HG03354 (cell line): Measurements from ENCODE around the gene CTIF.
A peak's percentile ranks its signal among the peaks of the same experiment; 100 is the strongest.

Experiments
- ATAC-seq: cut with Tn5 transposase; IDR thresholded peaks from one replicate; pipeline ENCODE4 v1.9.1; 2021; ENCODE audit warnings: mild to moderate bottlenecking; ENCODE audit not compliant: unreplicated experiment, poor library complexity, severe bottlenecking

CTIF gene

DNA sequence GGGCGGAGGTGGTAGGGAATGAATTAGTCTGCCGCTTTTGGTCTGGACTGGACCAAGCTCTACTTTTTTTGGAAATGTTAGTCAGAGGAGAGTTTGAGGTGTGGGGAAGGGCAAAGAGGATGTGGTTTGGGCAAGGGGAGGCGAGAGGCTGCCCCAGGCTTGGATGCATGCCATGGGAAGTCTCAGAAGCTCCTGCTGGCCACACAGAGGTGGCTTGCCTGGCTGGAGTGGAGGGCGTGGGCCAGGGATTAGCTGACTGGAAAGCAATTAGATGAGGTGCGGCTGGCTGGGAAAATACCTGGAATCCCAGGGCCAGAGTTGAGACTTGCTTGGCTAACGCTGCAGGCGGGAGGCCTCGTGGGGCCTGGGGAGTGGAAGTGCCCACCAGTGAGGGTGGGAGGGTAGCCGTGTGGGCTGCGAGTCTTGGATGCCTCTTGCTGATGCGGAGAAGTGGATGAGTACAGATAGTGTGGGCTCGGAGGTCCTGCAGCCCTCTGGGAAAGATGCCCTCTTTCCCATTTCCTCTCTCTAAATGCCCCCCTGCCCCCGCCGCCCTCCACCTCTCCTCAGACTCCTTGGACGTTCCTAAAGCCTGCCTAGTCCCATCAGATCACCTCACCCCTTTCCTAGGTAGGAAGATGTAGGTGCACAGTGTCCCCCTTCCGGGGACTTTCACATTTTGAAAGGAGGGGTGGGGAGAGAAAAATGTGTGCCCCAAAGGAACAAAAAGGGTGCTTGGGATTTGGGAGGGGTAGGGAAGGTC is 294.3 kb downstream of the CTIF start:
- ATAC-seq = no peak

DNA sequence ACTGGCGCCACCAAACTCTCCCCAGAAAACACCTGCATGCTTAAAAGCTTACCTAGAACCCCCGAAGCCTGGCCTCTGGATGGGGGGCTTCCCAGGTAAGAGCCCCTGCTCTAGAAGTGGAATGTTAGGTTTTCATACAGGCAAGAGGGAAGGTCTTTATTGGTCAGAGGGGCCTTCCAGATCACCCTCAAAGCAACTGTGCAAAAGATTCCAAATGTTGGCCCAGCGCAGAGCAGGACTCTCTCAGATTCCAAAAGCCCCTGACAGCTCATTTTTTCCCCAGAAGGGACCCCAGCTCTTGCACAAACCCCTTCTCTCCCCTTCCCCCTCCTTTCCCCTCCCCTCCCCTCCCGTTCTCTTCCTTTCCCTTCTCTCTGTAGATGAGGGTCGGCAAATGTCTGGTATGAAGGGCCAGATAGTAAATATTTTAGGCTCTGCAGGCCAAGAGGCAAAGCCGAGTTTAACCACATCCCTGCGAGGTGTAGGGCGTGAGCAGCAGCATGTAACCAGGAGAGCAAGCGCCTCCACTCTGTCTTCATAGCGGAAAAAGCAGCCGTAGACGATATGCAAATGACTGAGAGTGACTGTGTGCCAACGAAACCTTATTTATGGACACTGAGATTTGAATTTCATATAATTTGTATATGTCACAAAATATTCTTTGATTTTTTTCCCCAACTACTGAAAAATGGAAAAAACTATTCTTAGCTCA is 295.0 kb downstream of the CTIF start:
- ATAC-seq = peak; percentile 79

DNA sequence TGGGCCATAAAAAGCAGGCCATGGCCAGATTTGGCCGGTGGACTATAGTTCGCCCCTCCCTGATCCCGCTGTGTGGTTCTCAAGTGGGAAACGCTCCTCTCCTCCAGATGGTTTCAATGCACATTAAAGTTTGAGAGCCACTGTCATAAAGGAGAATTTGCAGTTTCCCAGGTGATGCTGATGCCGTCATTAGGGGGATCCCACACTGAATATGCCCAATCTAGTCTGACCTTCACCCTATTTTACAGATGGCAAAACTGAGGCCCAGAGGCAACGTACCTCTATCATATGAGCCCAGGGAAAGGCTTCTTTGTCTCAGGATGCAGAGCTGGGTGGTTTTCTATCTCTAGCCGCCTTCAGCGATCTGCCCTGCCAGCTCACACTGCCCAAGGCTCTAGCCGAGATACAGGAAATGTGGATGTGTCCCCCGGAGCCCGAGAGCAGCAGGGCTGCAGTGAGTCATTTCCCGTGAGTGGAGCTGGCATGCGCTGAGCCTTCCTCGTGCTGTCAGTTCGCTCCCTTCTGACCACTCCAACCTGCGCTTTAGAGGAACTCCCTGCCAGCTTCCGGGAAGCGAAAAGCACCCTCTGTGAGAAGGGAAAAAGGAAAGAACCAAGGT is 295.7 kb downstream of the CTIF start:
- peak; percentile 65 for ATAC-seq

DNA sequence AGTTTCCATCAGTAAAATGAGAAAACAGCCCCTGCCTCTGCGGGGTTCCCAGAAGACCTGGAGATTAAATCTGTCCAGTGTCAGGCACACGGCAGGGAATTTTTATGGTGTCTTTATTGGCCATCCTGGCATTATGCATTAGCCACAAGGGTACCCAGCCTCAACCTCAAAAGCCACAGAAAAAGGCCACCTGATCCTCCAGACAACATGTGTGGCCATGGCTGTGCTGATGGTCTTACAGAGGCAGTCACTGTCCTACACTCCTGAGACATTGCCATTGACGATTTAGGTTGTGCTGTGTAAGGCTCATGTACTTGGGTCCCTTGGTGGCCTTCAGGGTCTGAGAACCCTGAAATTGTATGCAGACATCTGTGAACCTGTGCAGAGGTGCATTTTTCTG is 296.3 kb downstream of the CTIF start:
- no peak for ATAC-seq

DNA sequence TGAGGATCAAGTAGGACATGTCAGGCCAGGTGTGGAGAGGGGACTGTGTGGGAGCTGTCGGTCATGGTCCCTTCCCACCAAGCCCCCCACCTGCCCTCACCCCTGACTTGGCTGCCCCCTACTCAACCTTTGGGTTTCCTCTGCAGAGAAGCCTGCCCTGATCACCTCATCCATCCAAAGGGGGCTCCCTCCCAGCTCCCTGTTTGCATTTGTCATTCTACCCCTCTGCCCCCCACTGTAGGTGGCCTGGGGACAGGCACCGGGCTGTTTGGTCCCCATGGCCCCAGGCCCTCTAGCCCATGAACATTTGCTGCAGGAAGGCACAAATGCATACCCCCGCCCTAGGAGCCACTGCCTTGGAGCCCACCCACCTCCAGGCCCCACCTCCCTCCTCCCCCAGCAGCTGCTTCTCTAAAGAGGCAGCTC is 296.9 kb downstream of the CTIF start:
- no peak for ATAC-seq

DNA sequence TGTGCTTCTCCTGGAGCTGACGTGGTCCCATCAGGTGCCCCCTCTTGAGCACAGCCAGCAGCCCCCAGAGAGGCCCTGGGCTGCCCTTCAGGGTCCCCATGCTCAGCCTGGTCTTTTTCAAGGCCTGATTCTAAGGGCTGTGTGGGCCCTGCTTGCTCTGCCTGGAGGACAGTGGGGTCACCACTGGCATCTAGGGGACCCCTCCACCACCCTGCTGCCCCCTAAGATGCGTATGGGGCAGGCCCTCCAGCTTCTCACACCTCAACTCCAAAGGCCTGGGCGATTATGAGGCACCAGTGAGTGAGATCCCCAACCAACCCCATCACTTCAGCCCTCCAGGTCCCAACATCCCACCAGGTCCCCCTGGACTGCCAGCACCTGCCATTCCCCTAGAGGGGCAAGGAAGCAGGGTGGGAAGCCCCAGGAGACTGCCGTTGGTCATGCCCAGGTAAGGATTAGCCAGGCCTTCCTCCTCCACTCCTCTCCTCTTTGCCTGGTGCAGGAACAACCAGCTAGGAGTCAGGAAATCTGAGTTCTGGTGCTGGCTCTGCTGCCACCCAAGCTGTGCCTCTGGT is 297.5 kb downstream of the CTIF start:
- no peak for ATAC-seq

DNA sequence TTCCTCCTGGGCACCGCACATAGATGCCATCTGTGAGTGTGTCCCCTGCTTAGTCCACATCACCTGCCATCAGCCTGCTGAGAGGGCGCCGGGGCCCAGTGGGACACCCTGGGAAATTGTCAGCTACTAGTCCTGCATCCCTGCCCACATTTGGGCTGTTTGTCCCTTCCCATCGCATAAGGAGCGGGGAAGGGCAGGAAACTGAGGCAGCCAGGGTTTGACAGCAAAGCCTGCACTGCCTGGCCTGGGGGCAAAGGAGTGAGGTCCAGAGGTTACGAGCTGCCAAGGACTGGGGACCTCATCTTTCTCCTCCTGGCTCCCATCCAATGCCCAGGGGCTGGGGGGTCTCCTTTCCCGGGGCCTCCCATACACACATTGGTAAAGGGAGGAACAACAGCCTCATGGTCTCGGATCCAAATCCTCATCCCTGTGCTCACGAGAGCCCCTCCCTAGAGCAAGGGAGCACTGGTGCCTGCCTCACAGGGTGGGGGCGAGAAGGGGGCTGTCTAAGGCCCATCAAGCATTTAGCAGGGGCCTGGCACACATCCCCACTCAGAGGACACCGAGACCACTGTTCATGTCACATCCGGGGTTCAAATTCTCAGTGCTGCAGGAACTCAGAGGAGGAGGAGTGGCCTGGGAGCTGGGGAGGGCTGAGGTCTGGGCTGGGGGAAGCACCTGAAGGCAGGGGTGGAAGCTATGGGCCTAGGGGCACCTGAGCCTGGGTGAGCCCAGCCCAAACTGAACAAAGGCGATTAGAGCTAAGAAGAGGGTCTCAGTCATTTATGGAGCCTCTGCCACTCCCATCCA is 298.2 kb downstream of the CTIF start:
- ATAC-seq = no peak

DNA sequence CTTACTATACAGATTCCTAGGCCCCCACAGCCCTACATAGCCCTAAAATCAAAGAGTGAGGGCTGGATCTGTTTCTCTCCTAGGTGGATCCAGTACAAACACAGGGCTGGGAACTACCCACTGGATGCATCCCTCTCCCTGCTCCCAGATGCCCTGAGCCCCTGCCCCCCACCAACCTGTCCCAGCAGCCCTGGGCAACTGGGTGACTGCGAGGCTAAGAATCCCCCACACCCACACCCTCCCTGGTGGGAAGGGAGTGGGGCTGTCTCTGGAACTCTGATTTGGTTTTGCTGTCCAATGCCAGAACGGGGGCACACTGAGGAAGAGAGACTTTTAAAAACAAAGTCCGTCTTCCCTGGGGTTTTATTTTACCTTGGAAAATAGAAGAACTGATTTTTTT is 298.8 kb downstream of the CTIF start:
- no peak for ATAC-seq

DNA sequence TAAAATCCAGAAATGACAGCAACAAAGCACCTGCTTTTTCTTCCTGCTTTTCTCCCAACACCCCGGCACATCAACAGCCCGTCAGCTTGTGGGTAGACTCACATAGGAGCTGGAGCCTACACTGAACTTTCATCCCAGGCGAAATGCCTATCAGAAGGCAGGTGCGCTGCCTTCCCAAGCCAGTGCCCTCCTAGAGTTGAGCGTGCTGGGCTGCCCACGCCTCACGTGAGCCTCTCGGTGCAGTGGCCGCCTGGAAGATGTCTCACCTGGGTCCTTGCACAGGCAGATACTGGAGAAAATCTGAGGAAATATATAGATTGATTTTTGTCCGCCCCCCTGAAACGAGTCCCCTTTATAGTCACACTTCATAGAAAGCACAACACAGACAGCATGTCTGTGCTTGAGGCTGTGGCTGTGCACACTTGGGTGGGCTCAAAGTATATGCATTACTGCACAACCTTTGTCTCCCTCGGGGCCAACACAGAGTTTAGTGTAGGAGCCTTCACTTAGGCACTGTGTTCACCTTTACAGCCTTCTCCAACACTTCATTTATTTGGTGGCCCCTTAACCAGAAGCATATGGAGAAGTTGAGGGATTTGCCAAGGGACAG is 299.4 kb downstream of the CTIF start:
- ATAC-seq = no peak

DNA sequence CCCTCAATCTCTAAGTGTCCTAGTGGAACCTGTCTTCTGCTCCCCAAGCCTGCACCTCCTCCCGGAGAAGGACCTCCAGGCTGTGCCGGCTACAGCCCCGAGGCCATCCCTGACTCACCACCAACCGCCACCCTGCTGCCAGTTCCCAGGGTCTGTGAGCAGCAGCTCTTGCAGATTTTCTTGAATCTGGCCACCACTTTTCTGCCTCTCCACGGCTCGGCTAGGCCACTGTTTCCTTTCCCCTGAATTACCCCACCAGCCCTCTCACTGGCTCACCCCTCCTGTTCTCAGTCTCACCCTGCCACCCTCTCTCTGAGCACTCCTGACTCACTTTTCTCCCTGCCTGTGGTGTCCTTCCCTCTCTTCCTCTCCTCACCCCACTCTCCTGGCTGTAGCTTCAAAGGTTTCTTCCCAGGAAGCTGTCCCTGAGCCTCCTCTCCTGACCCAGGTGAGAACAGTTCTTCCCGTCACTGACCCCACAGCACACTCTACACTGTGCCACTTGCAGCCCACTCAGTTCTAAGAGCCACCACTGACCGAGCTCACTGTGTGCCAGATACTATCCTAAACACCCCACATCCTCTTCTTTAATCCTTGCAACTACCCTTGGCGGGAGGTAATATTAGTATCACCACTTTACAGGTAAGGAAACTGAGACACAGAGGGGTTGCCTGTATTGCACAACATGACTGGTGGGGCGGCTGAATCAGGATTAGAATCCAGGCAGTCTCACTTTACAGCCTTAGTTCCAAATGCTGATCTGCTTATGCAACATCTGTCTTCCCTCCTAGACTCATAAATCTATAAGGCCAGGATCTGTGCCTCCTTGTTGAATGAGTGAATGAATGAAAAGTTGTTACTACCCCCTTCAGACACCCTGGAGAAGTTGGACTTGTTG is 300.3 kb downstream of the CTIF start:
- ATAC-seq = no peak

DNA sequence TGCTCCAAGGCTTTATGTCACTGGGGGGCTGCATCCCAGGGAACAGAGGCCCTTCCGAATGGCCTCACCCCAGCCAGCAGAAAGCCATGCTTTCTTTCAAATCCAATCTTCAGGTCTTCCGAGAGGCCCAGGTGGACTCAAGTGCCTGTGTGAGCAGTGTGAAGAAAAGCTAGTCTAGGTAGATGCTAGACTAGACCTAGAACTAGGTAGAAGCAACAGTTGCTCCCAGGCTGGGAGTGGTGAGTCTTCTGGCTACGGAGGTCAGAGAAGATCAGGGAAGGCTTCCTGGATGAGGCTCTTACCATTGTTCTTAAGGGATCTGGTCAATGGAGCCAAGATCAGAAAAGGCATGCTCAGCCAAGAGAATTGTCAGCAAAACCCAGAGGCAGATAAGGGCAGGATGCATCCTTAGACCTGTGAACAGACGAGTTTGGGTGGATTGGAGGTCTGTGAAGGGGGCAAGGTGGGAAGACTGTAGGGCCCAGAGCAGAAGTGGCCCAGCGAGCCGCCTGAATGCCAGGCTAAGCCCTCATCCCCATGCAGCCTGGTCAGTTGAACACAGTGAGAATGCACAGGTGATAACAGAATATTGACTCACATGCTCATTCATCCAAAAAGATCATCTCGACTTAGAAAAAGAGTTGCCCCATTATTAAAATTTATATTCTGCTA is 301.1 kb downstream of the CTIF start:
- ATAC-seq = no peak

DNA sequence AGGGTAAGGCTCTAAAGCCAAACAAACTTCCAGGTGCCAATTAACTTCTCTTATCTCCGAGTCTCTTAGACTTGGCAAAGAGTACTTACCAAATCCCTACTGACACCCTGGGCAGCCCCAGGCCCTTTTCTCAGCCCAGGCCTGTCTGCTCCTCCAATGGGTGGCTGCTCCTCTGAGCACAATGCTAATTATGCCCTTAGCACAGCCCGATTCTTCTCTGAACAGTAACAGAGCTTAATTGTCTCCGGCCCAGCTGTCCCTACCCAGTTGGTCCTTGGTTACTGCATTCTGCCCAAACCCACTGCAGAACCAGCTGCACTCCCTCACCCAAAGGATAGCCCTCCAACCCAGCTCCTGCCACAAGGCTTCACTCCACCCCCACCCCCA is 301.7 kb downstream of the CTIF start:
- ATAC-seq = no peak

DNA sequence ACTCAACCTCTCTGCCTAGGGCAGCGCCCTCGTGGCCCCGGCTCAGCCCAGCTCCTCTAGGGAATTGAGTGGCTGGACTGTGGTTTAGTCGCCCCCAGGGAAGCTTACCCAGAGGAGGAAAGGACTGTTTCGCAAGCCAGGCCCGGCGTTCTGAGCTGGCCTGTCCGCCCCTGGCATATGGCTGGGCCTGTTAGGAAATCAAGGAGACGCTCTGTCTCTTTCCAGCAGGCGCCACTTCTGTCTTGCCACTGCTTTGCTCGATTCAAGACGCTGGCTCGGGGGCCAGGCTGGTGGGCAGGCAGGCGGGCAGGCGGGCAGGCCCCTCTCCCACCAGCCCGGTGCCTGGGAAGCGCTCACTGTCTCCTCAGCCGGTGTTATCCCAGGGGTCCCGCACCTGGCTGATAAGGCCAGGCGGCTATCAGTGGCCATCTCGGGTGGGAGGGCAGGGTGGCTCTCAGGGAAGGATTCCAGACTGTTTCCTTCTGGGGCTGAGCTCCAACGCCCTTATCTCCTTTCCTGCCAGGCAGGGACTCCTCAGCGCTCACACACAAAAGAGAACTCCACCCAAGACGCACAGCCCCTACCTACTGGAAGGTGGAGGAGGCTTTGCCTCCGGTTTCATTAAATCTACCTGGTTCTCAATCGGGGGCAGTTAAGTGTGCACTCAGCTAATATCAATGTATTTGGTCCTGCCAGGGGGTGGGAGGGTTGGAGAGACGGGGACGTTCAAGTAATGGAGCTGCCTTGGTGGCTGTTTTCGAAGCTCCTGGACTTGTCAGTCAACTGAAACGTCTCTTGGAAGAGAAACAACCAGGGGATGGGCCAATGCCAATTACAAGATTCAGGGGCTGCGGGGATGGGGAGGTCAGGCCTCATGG is 302.8 kb downstream of the CTIF start:
- no peak for ATAC-seq

DNA sequence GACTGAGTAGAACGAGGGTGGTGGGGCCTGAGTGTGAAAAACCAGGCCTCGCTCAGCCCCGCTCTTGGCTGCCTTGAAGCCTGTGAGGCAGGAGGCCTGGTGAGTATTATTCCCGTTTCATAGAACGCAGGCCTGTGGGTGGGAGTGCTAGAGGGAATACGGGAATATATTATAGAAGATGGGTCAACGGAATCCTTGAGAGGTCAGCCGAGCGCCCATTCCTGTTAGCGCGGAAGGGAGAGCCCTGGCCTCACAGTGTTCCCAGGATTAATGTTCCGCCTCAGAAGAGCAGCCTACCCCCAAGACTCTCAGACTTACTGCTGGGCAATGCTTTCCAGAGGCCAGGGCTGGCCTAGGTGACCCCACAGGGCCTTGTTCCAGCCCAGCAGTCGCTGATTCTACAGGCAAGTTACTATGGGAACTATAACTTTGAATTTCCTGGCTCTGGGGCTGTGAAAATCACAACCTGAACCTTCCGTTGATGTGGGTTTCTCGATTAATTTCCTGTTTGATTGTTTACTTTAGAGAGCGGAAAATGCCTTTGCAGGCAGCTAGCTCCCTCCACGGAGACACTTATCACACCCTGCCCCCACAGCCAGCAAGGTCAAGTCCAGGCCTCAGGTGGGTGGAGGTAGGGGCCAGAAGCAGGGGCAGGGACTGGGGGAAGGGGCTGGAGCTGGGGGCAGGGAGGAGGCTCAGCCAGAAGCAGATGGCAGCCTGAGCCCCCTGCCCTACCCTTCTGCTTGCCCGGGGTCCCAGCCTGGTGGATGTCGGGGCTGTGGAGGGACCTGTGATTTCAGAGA is 303.6 kb downstream of the CTIF start:
- ATAC-seq = no peak

DNA sequence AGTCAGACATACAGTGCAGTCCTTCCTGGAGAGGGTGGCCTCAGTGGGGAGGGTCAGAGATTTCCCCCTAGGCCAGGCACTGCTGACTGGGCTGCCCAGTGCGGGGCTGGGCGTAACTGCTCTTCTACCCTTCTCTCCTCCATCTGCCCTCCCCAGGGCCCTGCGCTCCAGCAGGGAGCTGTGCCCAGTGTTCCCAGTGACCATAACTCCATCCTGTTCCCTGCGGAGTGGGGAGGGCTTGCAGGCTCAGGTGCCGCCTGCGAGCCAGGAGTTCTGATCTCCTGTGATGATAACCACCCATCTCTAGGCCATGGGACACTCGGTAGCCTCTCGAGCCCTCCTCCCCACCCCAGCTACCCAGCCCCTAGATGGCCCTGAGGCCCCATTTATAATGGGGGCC is 304.3 kb downstream of the CTIF start:
- no peak for ATAC-seq

DNA sequence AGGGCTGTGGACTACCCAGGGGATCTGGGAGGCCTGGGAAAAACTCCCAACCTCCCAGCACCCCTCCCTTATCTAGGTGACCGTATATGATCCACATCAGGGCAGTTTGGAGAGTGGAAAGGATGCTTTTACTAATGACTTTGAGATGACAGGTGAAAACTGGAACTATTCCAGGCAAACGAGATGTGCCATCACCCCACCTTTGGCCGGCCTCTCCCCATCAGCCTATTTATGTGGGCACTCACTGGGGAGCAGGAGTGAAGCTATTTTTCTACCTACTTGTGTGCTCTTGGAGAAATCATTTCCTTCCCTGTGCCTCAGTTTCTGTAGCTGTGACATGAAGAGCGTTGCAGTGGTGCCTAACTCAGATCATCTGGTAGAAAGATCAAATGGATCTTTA is 304.8 kb downstream of the CTIF start:
- ATAC-seq = no peak
